Panc1 (cell line): ENCODE data around the gene VSIG10L2. TPM values are rescaled to one million over a fixed set of nuclear protein-coding genes. Genes with fewer than 3 reads are reported as not detected.

Experiments
- ATAC-seq: fragments of 200-7000 bp; cut with Tn5 transposase; 2 replicates; pipeline ENCODE4 v1.9.1; 2020; ENCODE audit warnings: mild to moderate bottlenecking, moderate library complexity
- BruUV-seq: library from RNA; stranded (reverse); fragments of 400-500 nt; replicated peaks from 2 replicates; lab custom pipeline; 2021; lab: Mats Ljungman, UMichigan
- CTCF ChIA-PET: fragments of 300-600 bp; sonication (Branson Sonifier 250); formaldehyde crosslinking; loops from one replicate; lab custom pipeline; 2022; ENCODE audit warnings: antibody characterized with exemption; lab: Charles Lee
- POLR2A ChIA-PET: fragments of 300-600 bp; sonication (Branson Sonifier 250); formaldehyde crosslinking; loops from one replicate; lab custom pipeline; 2022; ENCODE audit warnings: antibody characterized with exemption; lab: Charles Lee
- DNase-seq: peaks from one replicate; pipeline ENCODE4 v3.0.0-alpha.2; 2010; ENCODE audit warnings: low read depth, low spot score
- H3K27ac ChIP-seq: 2 replicates; pipeline ENCODE4 v1.5.1; 2011; ENCODE audit warnings: mild to moderate bottlenecking, low read length, inconsistent platforms
- H3K27me3 ChIP-seq: fragments of 200-500 bp; sonication (Bioruptor generic); 2 replicates; pipeline ENCODE4 v1.6.0; 2014; ENCODE audit warnings: low read length, inconsistent platforms; ENCODE audit not compliant: control insufficient read depth, insufficient read depth
- H3K36me3 ChIP-seq: fragments of 200-500 bp; sonication (Bioruptor generic); 2 replicates; pipeline ENCODE4 v1.5.1; 2014; ENCODE audit warnings: inconsistent platforms, mild to moderate bottlenecking, low read length, moderate library complexity; ENCODE audit not compliant: control insufficient read depth, insufficient read depth
- H3K4me1 ChIP-seq: 2 replicates; pipeline ENCODE4 v1.5.1; 2011; ENCODE audit warnings: inconsistent platforms, mild to moderate bottlenecking, low read length, moderate library complexity; ENCODE audit not compliant: control insufficient read depth, insufficient read depth
- H3K4me3 ChIP-seq, 2 experiments: 2 replicates each; pipeline ENCODE4 v1.5.1; 2011 to 2012; ENCODE audit warnings: low read depth in 2 of 2, low read length in 2 of 2, mild to moderate bottlenecking in 2 of 2, inconsistent platforms in 1 of 2, moderate library complexity in 1 of 2
- H3K9me3 ChIP-seq: fragments of 200-500 bp; sonication (Bioruptor generic); 2 replicates; pipeline ENCODE4 v1.5.1; 2014; ENCODE audit warnings: low read depth, mild to moderate bottlenecking, inconsistent platforms, low read length, moderate library complexity; ENCODE audit not compliant: control insufficient read depth, insufficient read depth
- CTCF ChIP-seq: fragments of 450-650 bp; IDR thresholded peaks from 2 replicates; pipeline ENCODE4 v1.5.1; 2017; ENCODE audit warnings: mild to moderate bottlenecking
- POLR2AphosphoS5 ChIP-seq: IDR thresholded peaks from 2 replicates; pipeline ENCODE4 v1.6.1; 2012; ENCODE audit warnings: mild to moderate bottlenecking, low read depth, low read length, moderate library complexity
- SIN3A ChIP-seq: IDR thresholded peaks from 2 replicates; pipeline ENCODE4 v1.6.1; 2012; ENCODE audit warnings: low read depth, mild to moderate bottlenecking, low read length, moderate library complexity, borderline replicate concordance; ENCODE audit not compliant: insufficient read depth
- TCF7L2 ChIP-seq: IDR thresholded peaks from 2 replicates; pipeline ENCODE4 v1.6.1; 2011; ENCODE audit warnings: mild to moderate bottlenecking, low read depth, low read length, inconsistent platforms
- in situ Hi-C: cut with HindIII; loops from 2 replicates; pipeline ENCODE4 v1.10.0; 2016; ENCODE audit warnings: low sequenced_read_pairs, low pct_unique_long_range_greater_than_20kb
- intact Hi-C: fragments of 100-400 bp; cut with micrococcal nuclease; formaldehyde crosslinking; loops from one replicate; pipeline ENCODE4 v1.10.0; 2022; ENCODE audit not compliant: unreplicated experiment
- total RNA-seq: library from RNA; stranded (reverse); gene quantifications from one replicate; pipeline ENCODE4 v1.2.1, GENCODE V29; 2021; ENCODE audit not compliant: unreplicated experiment
- TF ChIP-seq, protein P1 (sequence below), 2 experiments: IDR thresholded peaks; 2 replicates each; pipeline ENCODE4 v1.6.1; 2011 to 2012; ENCODE audit warnings: low read depth in 2 of 2, control low read depth in 1 of 2, low read length in 1 of 2, mild to moderate bottlenecking in 1 of 2, moderate library complexity in 1 of 2; ENCODE audit not compliant: insufficient read depth in 1 of 2

VSIG10L2 gene
- total RNA-seq, 1 experiment from 2014 or later: not detected

DNA sequence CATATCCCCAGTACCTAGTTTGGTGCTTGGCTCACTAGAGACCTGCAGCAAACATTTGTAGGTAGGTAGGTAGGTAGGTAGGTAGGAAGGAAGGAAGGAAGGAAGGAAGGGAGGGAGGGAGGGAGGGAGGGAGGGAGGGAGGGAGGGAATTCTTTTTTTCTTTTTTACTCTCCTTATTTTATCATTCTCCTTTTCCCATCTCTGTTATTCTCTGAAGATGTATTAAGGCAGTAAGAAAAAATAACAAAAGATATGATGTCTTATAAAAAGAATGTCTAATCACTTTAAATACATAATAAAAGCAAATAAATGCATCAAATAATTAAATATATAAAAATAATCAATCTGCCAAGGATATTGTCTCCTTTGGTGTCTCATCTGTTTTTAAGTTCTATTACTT lies 28.4 kb downstream of the VSIG10L2 start:
- H3K4me3 ChIP-seq: no peak overlapping the region
- H3K4me1 ChIP-seq: no peaks in the 10 kb centered on the region
- ChIA-PET CTCF (no interaction called here), POLR2A (no interaction called here)
- TF ChIP-seq, protein P1, sequence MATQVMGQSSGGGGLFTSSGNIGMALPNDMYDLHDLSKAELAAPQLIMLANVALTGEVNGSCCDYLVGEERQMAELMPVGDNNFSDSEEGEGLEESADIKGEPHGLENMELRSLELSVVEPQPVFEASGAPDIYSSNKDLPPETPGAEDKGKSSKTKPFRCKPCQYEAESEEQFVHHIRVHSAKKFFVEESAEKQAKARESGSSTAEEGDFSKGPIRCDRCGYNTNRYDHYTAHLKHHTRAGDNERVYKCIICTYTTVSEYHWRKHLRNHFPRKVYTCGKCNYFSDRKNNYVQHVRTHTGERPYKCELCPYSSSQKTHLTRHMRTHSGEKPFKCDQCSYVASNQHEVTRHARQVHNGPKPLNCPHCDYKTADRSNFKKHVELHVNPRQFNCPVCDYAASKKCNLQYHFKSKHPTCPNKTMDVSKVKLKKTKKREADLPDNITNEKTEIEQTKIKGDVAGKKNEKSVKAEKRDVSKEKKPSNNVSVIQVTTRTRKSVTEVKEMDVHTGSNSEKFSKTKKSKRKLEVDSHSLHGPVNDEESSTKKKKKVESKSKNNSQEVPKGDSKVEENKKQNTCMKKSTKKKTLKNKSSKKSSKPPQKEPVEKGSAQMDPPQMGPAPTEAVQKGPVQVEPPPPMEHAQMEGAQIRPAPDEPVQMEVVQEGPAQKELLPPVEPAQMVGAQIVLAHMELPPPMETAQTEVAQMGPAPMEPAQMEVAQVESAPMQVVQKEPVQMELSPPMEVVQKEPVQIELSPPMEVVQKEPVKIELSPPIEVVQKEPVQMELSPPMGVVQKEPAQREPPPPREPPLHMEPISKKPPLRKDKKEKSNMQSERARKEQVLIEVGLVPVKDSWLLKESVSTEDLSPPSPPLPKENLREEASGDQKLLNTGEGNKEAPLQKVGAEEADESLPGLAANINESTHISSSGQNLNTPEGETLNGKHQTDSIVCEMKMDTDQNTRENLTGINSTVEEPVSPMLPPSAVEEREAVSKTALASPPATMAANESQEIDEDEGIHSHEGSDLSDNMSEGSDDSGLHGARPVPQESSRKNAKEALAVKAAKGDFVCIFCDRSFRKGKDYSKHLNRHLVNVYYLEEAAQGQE (IDR thresholded peaks at IDR 0.05; ENCODE audit: insufficient read depth in 1 of 2, low read depth in 2 of 2, low read length in 1 of 2): no peak
- TF ChIP-seq CTCF (no peak), SIN3A (no peak), TCF7L2 (no peak), POLR2AphosphoS5 (no peak)
- no peaks in the 10 kb centered on the region for H3K9me3 ChIP-seq
- H3K36me3 ChIP-seq: no peaks in the 10 kb centered on the region
- ATAC-seq (no peak), DNase-seq (no peak)
- no peaks in the 10 kb centered on the region for H3K27me3 ChIP-seq
- intact Hi-C loops: no loop called here
- H3K27ac ChIP-seq: no peak overlapping the region
- in situ Hi-C loops: no loop called here
- no TSS peak for BruUV-seq

- no peaks in the 10 kb centered on the region for H3K36me3 ChIP-seq
- no peak overlapping the region for H3K4me3 ChIP-seq
- no peak for ATAC-seq
- DNase-seq: no peak
- no peaks in the 10 kb centered on the region for H3K27me3 ChIP-seq
- H3K27ac ChIP-seq: no peak overlapping the region
- in situ Hi-C loops: no loop called here
- CTCF ChIA-PET: no interaction called here
- intact Hi-C loops: no loop called here
- BruUV-seq: no TSS peak
- POLR2A ChIA-PET: no interaction called here
- H3K9me3 ChIP-seq: no peaks in the 10 kb centered on the region
- H3K4me1 ChIP-seq: no peaks in the 10 kb centered on the region
- TF ChIP-seq CTCF (no peak), SIN3A (no peak), POLR2AphosphoS5 (no peak), TCF7L2 (no peak)
- TF ChIP-seq, protein P1 (IDR thresholded peaks at IDR 0.05; ENCODE audit: insufficient read depth in 1 of 2, low read depth in 2 of 2, low read length in 1 of 2): no peak
These were observed 29.8 kb downstream of the VSIG10L2 start for GRCh38 chr11:125975634-125976033.
